Esophagus mucosa (tissue), 1 donor: ENCODE results near the gene SMU1. TPM values are rescaled to one million over a fixed set of nuclear protein-coding genes. Genes with fewer than 3 reads are reported as not detected.

Experiments
- ATAC-seq: fragments of 200-7000 bp; cut with Tn5 transposase; one replicate; pipeline ENCODE4 v1.9.1; 2020
- total RNA-seq: library from RNA; stranded (reverse); gene quantifications from one replicate; pipeline ENCODE4 v1.2.4, GENCODE V29; 2023
- donor health status: DM: yes; HTN: yes; CAD: no.

Gene SMU1
- 11.4 TPM for total RNA-seq

- ATAC-seq, result peak; percentile 98
These were observed at the start of gene SMU1 for GRCh38 chr9:33076046-33077004. SMU1 (minus strand) TSS chr9:33076674; CDS start chr9:33076608, 66 bp downstream.

- ATAC-seq, result no peak
These were observed 49.0 kb upstream of the SMU1 start for GRCh38 chr9:33125461-33125860.

GRCh38 chr9:33124751-33125381, 48.4 kb upstream of the SMU1 start:
- ATAC-seq, result no peak

GRCh38 chr9:33124046-33124445, 47.6 kb upstream of the SMU1 start:
- ATAC-seq, result no peak

- no peak for ATAC-seq
These were observed 47.0 kb upstream of the SMU1 start for GRCh38 chr9:33123407-33124031.

GRCh38 chr9:33120620-33121019, 44.1 kb upstream of the SMU1 start:
- ATAC-seq, result no peak

- ATAC-seq, result no peak
These were observed 41.3 kb upstream of the SMU1 start for GRCh38 chr9:33117796-33118195.

GRCh38 chr9:33117306-33117705, 40.8 kb upstream of the SMU1 start:
- no peak for ATAC-seq

- no peak for ATAC-seq
These were observed 40.4 kb upstream of the SMU1 start for GRCh38 chr9:33116860-33117259.

- ATAC-seq, result no peak
These were observed 38.3 kb upstream of the SMU1 start for GRCh38 chr9:33114746-33115145.

- no peak for ATAC-seq
These were observed 37.5 kb upstream of the SMU1 start for GRCh38 chr9:33113799-33114547.

GRCh38 chr9:33112094-33112493, 35.6 kb upstream of the SMU1 start:
- no peak for ATAC-seq

GRCh38 chr9:33111631-33112030, 35.2 kb upstream of the SMU1 start:
- ATAC-seq, result no peak

- ATAC-seq, result no peak
These were observed 34.2 kb upstream of the SMU1 start for GRCh38 chr9:33110686-33111085.

GRCh38 chr9:33109850-33110595, 33.5 kb upstream of the SMU1 start:
- no peak for ATAC-seq

- no peak for ATAC-seq
These were observed 32.6 kb upstream of the SMU1 start for GRCh38 chr9:33109097-33109496.

- no peak for ATAC-seq
These were observed 32.0 kb upstream of the SMU1 start for GRCh38 chr9:33108472-33108871.

GRCh38 chr9:33107762-33108161, 31.3 kb upstream of the SMU1 start:
- ATAC-seq, result peak; percentile 52

- ATAC-seq, result peak; percentile 58
These were observed 30.6 kb upstream of the SMU1 start for GRCh38 chr9:33106827-33107621.

GRCh38 chr9:33106372-33106771, 29.9 kb upstream of the SMU1 start:
- no peak for ATAC-seq

GRCh38 chr9:33105959-33106358, 29.5 kb upstream of the SMU1 start:
- ATAC-seq, result no peak
